Coronary artery (tissue), 2 donors: ENCODE data around the gene TEX2.
"Not testable (repeated sequence)": the region's sequence is repeated elsewhere in the genome, so short reads cannot be mapped to it uniquely, and the experiment has no call there.

Experiments
- DNase-seq: peaks from one replicate; pipeline ENCODE4 v3.0.0-alpha.2; 2017; ENCODE audit warnings: low spot score
- H3K27ac ChIP-seq, 2 donors: fragments of 200-600 bp; sonication (generic); one replicate each; pipeline ENCODE4 v1.5.1; 2016 to 2019
- H3K4me3 ChIP-seq: fragments of 200-600 bp; sonication (generic); 2 replicates; pipeline ENCODE4 v1.5.1; 2016; ENCODE audit warnings: mild to moderate bottlenecking, moderate library complexity
- TF ChIP-seq, protein P1 (sequence below): fragments of 200-600 bp; sonication (generic); IDR thresholded peaks from one replicate; pipeline ENCODE4 v1.5.1; 2019; ENCODE audit warnings: antibody characterized with exemption

Gene TEX2

DNA sequence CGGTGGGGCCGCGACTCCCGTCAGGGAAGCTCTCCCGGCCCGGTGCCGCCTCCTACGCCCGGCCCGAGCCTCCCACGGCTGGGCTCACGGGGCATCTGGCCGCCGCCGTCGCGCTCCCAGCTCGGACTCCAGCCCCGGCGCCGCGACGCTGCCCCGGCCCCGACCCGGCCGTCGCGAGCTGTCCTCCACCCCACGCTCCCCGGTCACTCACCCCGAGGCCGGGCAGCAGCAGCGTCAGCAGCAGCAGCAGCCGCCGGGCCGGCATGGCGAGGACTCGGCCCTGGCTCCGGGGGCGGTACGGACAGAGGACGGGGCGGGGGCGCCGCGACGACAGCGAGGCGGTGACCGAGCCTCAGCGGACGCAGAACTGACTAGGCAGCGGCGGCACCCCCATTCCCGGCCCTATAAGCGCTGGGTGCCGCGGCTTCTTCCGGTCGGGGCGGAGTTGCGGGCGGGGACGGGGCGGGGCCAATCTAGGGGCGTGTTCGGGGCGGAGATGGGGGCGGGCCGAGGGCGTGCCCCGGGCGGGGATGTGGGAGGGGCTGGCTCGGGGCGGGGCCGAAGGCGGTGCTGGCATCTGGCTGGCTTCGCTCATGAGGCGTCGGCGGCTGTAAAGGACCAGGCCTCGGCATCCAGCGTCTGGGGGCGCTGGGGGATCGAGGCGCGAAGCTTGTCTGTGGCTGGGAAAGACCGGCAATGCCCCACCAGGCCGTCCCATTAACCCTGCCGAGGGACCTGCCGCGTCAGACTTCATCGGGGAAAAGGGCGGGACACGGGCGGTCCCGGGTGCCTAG is 133.1 kb downstream of the TEX2 start, which contains the start of gene ERN1:
ERN1 (minus strand) TSS at position 380 of the 794 bp plus-strand sequence; CDS start at position 265, 115 bp downstream.
- peak; percentile 96 for DNase-seq
- TF ChIP-seq, protein P1, sequence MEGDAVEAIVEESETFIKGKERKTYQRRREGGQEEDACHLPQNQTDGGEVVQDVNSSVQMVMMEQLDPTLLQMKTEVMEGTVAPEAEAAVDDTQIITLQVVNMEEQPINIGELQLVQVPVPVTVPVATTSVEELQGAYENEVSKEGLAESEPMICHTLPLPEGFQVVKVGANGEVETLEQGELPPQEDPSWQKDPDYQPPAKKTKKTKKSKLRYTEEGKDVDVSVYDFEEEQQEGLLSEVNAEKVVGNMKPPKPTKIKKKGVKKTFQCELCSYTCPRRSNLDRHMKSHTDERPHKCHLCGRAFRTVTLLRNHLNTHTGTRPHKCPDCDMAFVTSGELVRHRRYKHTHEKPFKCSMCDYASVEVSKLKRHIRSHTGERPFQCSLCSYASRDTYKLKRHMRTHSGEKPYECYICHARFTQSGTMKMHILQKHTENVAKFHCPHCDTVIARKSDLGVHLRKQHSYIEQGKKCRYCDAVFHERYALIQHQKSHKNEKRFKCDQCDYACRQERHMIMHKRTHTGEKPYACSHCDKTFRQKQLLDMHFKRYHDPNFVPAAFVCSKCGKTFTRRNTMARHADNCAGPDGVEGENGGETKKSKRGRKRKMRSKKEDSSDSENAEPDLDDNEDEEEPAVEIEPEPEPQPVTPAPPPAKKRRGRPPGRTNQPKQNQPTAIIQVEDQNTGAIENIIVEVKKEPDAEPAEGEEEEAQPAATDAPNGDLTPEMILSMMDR = no peak
- Histone ChIP-seq H3K4me3 (peak within 1 kb of the TSS; percentile 90), H3K27ac (peak within 1 kb of the TSS; percentile 97 to 98)

DNA sequence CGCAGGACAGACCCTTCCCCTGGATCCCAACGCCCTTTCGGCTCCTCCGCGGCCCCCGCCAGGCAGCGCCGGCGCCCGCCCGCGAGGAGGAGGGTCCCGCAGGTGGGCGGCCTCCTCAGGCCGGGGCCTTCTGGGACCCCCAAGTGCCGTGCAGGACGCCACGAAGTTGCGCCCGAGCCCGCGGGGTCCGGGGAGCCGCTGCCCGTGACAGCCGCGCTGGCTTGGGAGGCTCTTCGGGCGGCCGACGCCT is 133.6 kb downstream of the TEX2 start:
- peak overlapping the region; percentile 97 to 98 for H3K27ac ChIP-seq
- H3K4me3 ChIP-seq = peak overlapping the region; percentile 90
- DNase-seq = no peak
- TF ChIP-seq, protein P1 = no peak

DNA sequence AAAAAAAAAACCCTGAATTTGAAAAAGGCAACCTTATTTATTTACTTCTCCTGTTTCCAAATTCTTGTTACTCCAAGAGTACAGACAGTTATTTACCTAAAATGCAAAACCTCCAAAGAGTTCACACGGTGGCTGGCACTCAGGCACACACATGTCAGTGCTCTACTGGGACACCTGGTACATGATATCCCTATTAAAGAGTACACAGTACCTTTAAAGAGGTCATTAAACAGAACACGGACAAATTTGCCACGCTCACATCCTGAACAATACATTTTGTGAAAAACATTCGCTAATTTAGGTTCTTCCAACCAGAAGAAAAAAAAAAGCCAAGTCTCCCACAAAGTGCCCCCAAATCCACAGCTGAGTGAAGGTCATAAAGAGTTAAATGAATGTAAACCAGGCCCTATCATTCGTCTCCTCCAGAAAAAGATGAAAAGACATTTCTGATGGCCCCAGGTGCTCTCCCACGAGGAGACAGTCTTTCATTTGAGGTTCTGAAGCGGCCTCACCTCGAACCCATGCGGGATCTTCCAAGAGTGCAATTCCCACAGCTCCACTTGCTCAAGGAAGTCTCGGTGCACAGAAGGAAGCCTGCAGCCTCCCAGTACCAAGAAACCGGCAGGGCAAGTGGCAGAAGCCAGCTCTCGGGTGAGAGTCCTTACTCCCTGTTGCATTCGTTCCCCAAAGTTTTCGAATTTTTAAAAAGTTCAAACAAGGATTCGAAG is 134.1 kb downstream of the TEX2 start:
- Histone ChIP-seq H3K27ac (peak overlapping the region; percentile 97 to 98), H3K4me3 (peak overlapping the region; percentile 90)
- TF ChIP-seq, protein P1 = no peak
- no peak for DNase-seq

DNA sequence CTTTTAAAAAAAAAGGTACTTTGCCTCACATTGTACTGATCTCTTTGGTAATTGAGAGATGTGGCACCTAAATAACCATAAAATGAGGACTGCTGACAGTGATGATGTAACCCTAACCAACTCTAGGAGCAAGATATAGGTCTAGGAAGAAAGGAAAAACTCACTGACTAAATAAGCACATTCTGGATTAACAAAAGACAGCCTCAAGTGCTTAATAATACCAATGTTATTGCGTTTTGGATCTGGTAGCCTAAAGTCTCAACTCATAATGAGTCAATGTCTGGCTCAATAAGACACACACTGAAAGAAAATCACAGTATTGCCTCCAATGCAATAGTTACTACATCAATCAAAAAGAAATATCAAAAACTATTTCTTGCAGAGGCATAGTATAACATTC is 136.1 kb downstream of the TEX2 start:
- H3K27ac ChIP-seq = no peak overlapping the region
- H3K4me3 ChIP-seq = no peak overlapping the region
- TF ChIP-seq, protein P1 = no peak
- no peak for DNase-seq

DNA sequence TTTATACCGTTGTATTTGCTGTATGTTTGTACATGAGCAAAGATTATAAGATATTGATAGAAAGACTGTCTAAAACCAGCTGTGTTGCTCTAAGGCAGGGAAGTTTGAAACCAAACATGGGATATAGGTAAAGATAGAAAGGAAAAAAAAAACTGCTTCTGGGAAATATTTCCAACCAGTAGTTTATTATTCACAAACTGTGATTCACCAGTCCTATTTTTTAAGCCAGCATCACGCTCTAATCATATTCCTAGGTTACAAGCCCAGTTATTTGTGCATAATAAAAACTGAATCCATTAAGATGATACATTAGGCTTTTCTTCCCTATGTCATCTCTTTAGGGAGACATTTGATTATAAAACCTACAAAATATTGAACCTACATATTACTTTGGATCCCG is 137.1 kb downstream of the TEX2 start:
- no peak overlapping the region for H3K27ac ChIP-seq
- DNase-seq = no peak
- TF ChIP-seq, protein P1 = no peak
- H3K4me3 ChIP-seq = no peak overlapping the region

DNA sequence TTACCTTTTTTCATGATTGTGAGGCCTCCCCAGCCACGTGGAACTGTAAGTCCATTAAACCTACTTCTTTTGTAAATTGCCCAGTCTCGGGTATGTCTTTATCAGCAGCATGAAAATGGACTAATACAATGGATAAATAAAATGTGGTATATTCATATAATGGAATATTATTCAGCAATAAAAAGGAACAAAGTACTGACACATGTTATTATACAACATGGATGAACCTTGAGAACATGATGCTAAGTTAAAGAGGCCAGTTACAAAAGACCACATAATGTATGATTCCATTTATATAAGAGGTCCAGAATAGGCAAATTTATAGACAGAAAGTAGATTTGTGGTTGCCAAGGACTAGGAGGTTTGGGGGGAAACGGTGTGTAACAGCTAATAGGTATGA is 138.5 kb downstream of the TEX2 start:
- no peak for DNase-seq
- no peak overlapping the region for H3K4me3 ChIP-seq
- H3K27ac ChIP-seq = no peak overlapping the region
- TF ChIP-seq, protein P1 = no peak

DNA sequence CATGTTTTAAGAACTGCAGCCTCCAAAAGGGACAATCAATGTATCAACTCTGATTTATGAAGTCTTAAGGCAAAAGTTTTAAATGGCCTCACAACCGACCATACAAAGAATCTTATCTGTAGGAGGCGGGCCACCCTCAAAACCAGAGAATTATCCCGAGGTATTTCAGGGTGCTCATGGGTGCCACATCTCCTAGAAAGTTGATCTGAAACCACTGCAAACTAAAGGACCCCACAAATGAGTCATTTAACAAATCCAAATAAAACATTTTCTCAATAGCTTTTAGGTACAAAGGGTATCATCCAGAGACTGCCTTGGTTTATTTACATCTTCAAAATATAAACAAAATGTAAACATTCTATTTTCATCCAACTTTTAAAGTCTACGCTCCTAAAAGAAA is 139.9 kb downstream of the TEX2 start:
- TF ChIP-seq, protein P1 = no peak

DNA sequence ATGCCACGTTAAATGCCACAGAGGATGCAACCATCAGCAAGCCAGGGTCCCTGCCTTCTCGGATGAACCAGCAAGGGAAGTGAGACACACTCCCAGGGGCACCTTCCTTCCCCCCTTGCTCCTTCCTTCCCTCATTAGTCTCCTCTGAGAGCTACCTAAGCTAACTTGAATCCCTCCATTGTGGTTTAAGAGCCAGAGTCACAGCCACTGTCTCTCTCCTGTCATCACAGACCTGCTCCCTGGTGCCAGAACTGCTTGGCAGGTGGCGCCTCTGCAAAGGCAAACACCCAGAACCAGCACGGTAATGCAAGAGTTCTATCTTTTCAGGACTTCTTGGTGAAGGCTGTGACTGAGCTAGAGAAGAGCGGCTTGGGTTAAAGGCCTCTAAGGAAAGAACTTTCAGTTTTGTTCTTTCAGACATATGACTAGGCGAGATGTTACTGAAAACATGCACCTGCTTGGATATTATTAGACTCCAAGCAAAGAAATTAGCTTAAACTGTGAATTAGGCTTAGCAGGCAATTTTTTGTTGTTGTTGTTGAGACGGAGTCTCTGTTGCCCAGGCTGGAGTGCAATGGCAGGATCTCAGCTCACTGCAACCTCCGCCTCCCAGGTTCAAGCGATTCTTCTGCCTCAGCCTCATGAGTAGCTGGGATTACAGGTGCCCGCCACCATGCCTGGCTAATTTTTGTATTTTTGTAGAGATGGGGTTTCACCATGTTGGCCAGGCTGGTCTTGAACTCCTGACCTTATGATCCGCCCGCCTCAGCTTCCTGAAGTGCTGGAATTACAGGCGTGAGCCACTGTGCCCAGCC is 141.9 kb downstream of the TEX2 start:
- not testable (repeated sequence) for H3K4me3 ChIP-seq, H3K27ac ChIP-seq, DNase-seq

More for the DNA sequence above, 139.9 kb downstream of the TEX2 start:
- no peak for DNase-seq
- Histone ChIP-seq H3K27ac (no peak overlapping the region), H3K4me3 (no peak overlapping the region)
